Glomerular endothelial cell (primary cell): ENCODE data around the gene AOPEP. TPM values are rescaled to one million over a fixed set of nuclear protein-coding genes. Genes with fewer than 3 reads are reported as not detected.
A peak's percentile ranks its signal among the peaks of the same experiment; 100 is the strongest.

Experiments used
- DNase-seq: peaks from one replicate; pipeline ENCODE4 v3.0.0-alpha.2; 2011; ENCODE audit warnings: low read depth, low spot score; ENCODE audit errors: extremely low read depth
- total RNA-seq: library from RNA; depleted of rRNA; stranded (reverse); fragments of >200 nt; gene quantifications from 2 replicates; pipeline ENCODE4 v1.2.3, GENCODE V29; 2015

Gene AOPEP
- total RNA-seq, 1 donor from 2014 or later = 20.7 TPM

DNA sequence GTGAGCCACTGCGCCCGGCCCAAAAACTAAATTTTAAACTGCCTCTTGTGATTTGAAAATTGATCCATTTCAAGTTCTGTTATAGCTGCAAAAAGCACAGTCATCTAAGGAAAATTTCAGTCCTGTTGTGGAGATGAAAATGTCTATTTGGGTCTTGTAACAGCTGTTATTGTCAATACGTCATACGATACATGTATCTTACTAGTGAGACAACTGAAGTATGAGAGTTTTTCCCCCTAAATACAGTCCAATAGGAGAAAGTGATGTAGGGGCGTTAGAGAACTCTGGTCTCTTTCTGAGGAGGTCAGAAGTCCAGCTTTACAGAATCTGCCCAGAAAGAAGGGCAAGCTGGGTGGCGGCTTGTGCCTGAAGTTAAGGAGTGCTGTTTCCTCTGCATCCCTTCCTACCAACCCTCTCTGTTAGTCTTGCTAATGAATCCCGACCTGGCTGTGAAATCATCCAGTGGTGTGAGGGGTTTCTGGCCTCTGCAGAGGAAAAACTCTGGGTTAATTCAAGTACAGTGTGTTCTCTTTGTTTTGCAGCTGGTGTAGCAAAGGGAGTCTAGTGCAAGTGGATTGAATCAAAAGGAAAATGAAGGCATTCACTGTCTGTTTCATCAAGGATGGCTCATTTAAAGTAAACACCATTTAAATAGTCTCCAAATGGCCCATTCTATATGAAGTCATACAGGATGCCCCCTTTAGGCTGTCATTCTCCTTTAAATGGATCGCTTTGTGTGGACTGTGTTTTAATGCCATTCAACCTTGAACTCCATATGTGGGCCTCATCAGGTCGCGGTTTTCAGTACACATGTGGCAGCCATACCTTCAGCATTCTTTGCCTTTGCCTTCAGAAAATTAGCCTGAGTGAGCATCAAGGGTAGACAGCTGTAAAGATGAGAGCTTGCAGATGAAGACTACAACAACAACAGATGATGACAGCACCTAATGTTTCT is 59.0 kb downstream of the AOPEP start:
- no peak for DNase-seq

DNA sequence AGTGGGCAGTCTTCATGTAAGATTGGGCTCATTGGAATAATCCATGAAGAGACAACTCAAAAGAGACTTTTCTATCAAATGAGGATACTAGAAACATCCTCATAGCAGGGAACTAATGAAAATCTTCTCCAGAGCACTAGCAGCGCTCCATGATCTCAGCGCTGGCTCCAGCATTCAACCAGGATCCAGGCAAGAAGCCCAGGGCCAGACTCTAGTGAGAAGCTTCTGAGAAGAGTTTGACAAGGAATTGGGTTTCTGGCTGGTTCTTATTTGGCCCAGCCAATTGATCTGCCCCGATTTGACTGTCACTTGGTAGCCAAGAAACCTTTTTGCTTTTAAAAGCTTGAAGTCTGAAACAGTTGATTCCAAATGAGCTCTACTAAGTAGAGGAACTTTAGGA is 60.1 kb downstream of the AOPEP start:
- no peak for DNase-seq

DNA sequence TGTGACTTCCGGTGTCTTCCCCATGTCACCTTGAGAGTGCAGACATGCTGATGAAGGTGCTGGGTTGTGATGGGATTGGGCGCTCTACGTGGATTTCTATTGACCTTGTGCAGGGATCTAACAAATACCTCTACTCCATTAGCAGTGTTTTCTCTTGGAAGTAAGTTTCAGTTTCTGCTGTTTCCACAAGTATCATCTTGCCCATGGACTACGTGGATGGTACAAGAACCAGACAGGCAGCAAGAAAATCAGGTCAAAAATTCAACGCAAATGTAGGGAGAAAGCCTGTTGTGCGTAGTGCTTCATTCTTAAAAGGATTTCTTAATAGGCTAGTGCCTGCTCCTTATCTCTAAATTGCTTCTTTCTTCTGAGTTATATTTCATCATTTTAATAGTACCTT is 60.8 kb downstream of the AOPEP start:
- DNase-seq = no peak

DNA sequence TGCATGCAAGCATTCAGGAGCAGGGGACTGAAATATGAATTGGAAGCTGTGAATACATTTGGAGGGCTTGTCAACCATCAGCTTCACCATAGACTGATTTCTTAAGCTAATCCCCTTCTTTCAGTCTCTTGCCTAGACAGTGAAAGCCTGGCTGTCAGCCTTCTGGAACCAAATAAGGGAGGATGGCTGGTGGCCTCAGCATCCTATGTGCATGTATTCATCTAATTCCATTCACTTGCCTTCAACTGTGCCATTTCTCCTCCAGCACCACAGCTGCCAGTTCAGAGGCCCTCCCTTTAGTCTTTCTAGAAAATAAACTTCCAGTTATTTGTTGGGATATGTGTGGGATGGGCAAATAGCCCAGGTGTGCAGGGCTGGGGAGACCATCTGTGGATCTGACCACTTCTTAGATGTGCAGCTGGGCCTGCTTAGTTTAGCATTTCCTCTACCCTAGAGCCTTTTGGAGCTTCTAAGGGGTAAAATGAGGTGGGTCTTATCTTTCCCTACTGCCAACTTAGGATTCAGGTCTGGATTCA is 62.1 kb downstream of the AOPEP start:
- no peak for DNase-seq

DNA sequence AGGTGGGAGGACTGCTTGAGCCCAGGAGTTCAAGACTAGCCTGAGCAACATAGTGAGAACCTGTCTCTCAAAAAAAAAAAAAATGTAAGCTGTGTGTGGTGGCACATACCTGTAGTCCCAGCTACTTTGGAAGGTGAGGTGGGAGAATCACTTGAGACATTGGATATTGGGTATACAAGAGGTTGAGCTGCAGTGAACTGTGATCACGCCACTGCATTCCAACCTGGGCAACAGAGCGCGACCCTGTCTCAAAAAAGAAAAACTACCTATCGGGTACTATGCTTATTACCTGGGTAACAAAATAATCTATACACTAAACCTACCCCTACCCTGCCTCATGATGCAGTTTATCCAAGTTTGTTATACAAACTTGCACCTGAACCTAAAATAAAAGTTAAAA is 64.9 kb downstream of the AOPEP start:
- no peak for DNase-seq

DNA sequence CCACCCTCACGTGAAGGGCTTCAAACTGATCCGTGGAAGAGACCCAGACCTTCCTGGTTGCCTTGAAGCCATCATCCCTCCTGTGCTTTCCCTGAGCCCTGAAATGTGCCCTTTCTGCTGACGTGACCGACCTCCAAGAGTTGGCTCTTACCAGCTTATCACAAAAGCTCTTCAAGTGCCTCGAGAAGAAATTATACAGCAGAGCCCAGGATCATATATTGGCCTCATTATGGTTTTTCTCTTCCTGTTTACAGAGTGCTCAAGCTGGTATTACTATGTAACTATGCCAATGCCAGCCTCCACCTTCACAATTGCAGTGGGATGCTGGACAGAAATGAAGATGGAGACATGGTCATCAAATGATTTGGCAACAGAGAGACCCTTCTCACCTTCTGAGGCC is 66.0 kb downstream of the AOPEP start:
- no peak for DNase-seq

DNA sequence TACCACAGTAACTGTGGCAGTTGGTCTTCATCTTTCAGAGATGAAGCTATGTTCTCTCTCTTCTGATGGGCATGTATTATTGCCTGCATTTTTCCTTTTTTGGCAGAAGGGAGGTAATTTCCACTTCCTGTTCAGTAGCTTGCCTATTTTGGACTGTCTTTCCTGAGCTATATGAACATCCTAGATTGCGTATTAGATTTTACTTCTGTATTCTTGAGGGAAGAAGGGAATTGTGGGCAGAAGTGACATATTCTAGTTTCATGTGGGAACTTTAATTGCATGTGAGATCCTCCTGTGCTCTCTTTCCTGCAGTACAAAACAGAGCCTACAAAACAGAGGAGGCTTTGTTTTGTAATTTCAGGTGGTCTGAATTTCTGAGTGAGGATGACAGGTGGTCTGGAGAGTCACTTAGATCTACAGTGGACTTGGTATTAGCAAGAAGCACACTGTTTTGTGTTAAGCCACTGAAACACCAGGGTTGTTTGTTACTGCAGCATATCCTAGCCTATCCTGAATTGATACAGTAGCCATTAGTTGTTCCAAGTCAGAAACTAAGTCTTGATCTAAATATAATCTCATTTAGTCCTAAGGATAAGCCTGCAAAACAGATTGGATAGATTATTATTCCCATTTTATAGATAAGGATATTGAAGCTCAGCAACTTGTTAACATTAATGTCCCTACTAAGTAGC is 68.1 kb downstream of the AOPEP start:
- DNase-seq = no peak

DNA sequence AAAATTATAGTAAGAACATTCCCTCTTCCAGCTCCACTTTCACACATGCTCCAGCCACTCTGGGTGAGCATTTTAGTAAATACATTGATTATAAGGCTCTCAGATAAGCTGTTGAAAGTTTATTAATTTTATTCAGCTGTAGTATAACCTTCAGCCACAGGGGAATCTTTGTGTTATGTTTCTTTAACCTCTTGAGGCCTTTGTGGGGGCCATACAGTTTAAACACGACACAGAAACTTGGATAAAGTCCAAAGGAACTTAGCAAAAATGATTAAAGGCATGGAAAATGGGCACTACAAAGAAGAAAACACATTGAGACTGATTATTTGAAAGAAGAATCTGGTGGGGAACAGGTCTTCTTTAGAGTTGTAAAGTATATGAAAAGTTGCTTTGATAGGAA is 70.2 kb downstream of the AOPEP start:
- no peak for DNase-seq

DNA sequence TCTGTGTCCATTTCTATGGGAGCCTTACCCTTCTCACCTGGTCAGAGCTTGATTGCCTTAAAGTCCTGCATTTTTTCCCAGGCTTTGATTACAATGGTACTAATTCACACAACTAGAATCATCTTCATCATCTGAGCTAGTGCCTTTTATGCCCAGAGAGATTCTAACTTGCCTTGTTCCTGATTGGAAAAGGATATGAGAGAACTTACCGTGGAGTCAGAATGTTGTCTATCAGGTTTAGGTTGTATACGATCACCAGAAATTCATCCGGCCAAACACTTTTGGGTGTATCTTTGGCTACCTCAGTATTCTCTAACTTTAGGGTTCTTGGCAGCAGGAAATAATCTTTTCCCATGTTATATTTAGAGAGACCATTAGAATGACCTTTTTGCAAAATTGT is 71.7 kb downstream of the AOPEP start:
- DNase-seq = no peak

DNA sequence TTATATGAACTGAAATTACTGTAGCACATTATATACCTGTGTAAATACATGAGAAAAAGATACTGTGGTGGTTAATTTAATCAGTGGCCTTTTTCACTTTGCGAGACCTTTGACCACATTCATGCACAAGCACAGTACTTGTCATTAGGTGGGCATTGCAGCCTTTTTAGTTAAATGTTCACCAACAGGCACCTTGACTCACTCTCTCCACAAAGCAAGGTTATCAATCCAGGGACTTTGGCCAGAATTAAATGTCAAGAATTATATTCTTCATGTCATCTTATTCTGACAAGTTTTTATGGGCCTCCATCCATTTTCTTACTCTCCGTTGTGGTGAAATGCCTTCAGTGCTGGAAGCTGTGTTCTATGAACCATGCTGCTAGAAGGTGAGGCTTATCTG is 72.2 kb downstream of the AOPEP start:
- no peak for DNase-seq

DNA sequence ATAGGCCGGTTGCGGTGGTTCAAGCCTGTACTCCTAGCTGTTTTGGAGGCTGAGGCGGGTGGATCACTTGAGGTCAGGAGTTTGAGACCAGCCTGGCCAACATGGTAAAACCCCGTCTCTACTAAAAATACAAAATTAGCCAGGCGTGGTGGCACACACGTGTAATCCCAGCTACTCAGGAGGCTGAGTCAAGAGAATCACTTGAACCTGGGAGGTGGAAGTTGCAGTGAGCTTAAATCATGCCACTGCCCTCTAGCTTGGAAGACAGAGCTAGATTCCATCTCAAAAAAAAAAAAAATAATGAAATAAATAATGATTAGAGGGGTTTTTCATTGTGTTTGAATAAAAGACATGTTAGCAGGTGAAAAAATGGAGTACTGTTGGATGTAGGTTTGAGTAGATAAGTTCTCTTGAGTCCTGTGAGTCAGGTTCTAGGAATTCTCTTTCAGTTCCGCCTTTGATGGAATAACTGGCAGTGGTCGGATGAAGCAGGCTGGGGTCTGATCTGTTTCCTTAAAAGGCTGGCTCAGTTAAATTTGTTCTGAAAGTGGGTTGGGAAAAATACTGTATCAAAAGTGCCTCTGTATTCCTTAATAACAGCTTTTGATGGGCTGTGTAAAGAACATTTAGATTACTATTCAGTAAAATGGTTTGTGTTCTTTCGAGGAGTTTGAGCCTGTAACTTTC is 73.2 kb downstream of the AOPEP start:
- DNase-seq = peak; percentile 92

DNA sequence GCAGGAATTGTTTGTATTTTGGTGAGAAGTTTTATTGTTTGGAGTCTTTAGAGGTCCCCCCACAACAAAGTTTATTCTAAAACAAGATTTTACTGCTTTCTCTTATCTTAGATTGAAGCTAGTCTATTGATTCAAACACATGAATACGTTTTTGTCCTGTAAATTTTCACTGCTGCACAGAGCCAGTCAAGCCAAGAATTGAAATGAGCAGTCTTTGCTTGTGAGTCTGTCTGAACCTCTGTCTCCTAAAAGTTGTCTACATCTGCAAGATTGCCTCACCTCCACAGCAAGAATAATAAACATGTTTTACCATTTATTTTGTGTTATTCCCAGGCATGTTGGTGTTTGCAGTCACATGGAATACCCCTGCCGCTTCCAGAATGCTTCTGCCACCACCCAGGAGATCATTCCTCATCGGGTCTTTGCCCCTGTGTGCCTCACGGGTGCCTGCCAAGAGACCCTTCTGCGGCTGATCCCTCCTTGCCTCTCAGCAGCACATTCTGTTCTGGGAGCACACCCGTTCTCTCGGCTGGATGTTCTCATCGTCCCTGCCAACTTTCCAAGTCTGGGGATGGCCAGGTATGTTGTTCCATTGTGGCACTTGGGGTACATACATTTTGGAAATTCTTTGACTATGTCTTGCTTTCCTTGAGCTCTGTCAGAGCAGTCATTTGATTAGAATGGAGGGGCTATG is 74.1 kb downstream of the AOPEP start:
- DNase-seq = no peak

DNA sequence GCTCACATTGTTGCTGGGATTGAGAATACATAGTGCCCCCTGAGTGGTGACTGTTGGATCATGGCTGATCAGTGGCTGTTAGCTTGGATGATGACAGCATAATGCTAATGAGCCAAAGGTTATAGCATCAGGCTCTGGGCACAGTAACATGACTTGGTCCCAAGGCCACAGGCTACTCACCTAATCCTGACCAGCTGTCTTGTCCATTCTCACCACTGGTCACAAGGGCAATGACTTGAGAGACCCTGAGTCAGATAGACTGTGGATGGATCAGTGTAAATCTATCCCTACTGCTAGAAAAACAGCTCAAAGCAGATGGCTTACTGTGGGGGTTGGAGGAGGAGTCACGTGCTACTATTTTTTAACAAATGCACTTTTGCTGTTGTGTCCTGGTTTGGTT is 74.7 kb downstream of the AOPEP start:
- no peak for DNase-seq

DNA sequence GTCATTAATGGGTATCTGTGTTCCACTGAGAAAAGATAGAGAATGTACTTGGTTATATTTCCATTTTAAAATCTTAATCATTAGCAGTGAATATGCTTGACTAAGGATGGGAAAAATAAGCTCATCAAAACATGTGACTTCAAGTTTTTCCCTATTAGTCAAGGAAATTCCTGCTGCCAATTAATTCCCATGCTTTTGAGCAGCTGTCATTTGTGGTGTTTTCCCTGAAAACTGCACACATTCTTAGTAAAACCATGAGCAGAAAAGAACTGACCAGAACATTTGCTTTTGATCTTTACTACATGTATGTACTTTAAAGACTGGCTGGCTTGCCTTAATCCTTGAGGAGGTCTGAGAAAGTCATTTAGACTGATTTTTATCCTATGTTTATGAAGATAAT is 75.2 kb downstream of the AOPEP start:
- DNase-seq = no peak

DNA sequence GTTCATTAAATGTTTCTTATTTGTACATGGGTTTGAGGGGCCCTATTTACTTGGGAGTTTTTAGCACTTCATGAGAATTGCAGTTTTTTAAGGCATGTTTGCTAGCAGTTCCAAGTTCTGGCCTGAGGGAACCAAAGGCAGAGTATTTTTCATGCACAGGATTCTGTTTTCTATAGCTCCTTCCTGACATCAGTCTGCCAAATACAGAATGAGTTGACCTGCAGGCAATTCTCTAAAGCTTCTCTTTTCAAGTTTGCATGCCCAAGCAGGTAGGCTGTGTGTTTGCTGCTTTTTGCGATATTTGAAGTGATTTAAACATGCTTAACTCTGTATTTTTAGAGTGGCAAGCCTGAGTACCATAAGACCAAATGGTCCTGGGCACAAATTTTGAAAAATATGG is 75.8 kb downstream of the AOPEP start:
- DNase-seq = no peak

DNA sequence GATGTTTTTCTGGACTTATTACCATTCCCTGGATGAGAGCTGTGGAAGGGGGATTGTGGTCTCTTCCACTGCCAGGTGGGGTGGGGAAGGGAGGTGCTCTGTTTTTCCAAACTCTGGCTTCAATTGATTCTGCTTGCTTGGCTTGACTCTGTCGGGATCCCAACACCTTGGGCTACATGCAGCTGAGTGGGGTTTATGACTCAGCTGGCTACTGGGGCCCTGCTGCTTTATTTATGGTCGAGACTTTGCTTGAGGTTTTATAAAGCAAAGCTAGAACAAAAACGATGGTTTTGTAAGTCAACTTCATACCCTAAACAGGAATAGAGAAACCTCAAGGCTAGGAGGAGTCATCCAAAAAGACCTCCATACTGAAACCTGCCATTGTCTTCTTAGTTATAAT is 76.3 kb downstream of the AOPEP start:
- DNase-seq = no peak

DNA sequence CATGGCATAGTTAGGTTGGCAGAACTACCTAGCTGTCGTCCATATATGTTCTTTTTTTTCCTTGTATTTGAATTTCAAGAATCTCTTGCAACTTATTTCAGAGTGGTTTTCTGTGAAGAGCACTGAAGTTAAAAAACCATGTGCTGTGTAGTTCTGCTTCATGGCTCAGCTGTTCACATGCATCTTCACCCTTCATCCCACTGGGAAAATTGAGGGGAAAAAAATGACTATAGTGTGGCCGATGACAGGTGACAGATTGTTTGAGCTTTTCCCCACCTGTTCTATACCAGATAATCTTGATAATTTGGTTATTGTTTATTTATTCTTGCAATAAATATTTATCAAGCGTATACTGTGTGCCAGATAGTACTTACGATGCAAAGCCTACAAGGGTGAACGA is 77.8 kb downstream of the AOPEP start:
- no peak for DNase-seq

DNA sequence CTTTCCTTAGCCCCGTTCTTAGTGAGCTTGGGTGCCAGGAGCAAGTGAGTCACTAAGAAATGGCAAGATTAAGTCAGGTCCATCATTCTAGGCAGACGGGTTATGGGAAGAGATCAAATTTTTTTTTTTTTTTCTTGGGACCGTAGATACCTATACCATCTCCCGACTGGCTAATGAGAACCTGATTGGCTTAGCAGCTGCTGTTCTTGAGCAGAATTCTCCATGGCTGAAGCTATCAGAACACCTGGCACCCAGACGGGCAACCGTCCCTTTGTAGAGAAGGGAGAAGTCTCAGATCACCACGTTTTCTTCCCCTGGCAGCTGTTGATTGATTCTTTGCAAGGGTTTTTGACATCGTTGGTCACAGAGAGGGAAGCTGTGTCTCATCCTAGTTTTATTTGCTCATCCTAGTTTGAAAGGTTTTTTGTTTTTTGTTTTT is 78.6 kb downstream of the AOPEP start:
- DNase-seq = no peak

DNA sequence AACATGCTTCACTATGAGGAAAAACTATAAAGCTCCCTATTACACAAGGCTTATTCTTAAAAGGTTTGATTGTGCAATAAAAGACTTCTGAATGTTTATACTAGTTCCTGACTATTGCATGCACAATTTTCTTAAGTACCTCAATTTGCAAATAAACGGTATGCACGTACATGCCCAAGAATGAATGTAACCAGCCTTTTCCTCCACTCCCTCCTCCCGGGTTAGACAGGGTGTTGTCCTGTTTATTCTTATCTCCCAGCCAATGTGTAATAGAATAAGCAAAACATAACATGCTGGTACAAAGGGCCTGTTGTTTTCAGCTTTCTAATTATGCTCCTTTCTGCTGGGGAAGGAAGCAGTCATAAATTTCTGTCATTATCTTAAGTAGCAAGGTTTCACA is 79.1 kb downstream of the AOPEP start:
- DNase-seq = peak; percentile 65

DNA sequence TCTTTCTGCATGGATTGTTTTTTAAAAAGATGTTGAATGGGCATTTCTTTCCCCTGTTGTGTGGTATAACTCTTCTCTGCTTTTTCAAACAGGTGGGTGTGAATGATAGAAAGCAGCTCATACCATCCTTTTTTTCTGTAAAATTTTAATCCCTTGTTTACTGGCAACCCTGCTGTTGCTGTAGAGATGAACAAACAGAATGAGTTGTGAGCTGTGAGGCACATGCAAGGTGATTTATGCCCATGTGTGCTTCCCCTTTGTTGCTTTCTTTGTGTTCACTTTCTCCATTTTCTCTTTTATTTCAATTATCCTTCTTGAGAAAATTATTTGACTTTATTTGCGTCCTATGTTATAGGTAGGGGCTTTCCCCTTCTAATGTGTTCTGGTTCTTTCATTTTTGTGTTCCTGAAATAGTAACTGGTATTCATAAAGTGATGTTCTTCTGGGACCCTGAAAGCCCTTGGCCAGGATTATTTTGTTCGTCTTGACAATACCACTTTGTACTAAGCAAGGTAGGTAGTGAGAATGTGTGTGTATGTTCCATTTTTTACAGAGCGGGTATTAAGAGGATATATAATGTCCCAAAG is 79.9 kb downstream of the AOPEP start:
- DNase-seq = no peak
